ENCODE results near the gene XYLT1. TPM values are rescaled to one million over a fixed set of nuclear protein-coding genes. Genes with fewer than 3 reads are reported as not detected.

Gene XYLT1
- total RNA-seq, 6 experiments from 2014 or later = 0.48 to 2.0 (median 0.59) TPM

DNA sequence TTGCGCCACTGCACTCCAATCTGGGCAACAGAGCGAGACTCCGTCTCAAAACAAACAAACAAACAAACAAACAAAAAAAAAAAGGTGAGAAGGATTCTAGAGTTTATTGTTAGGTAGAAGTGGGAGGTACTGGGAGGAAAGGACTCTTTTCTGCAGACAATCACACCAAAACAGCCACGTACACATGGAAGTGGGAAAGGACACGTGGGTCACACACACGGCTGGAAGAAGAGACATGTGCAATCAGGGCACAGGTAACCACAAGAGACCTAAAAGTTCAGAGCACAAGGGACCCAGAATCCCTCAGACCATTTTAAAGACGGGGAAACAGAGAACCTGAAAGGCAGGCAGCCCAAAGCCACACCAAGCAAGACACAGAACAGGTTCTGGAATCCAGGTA is 20.5 kb downstream of the XYLT1 start:
- H3K9me3 ChIP-seq = no peaks in the 10 kb centered on the region
- WGBS (ENCODE audit: insufficient coverage, low coverage, low lambda C conversion rate, missing lambda C conversion rate) = 59% methylated on average over 6 of the region's 7 CpGs
- H3K4me1 ChIP-seq = no peaks in the 10 kb centered on the region
- DNase-seq (no peak), ATAC-seq (no peak)
- H3K36me3 ChIP-seq = no peaks in the 10 kb centered on the region
- no peak overlapping the region for H3K27ac ChIP-seq
- intact Hi-C loops (cut with DNase I) = no loop called here
- TF ChIP-seq CTCF (IDR thresholded peaks at IDR 0.05) = no peak
- no peak for TF ChIP-seq POLR2A (IDR thresholded peaks at IDR 0.05)
- H3K4me3 ChIP-seq = no peak overlapping the region
- H3K27me3 ChIP-seq = no peaks in the 10 kb centered on the region

GRCh38 chr16:17448640-17449638 is 21.8 kb downstream of the XYLT1 start:
- no peaks in the 10 kb centered on the region for H3K27me3 ChIP-seq
- TF ChIP-seq POLR2A (IDR thresholded peaks at IDR 0.05) = no peak
- no peak for TF ChIP-seq CTCF (IDR thresholded peaks at IDR 0.05)
- peak; percentile 52 to 62 (median 56) for ATAC-seq
- no peak overlapping the region for H3K4me3 ChIP-seq
- intact Hi-C loops (cut with DNase I) = no loop called here
- 21% methylated on average over 2 of the region's 15 CpGs for WGBS (ENCODE audit: insufficient coverage, low coverage, low lambda C conversion rate, missing lambda C conversion rate)
- DNase-seq = peak in 2 of 3 donors; percentile 39 to 62
- H3K36me3 ChIP-seq = no peaks in the 10 kb centered on the region
- no peaks in the 10 kb centered on the region for H3K9me3 ChIP-seq
- no peak overlapping the region for H3K27ac ChIP-seq
- no peaks in the 10 kb centered on the region for H3K4me1 ChIP-seq

DNA sequence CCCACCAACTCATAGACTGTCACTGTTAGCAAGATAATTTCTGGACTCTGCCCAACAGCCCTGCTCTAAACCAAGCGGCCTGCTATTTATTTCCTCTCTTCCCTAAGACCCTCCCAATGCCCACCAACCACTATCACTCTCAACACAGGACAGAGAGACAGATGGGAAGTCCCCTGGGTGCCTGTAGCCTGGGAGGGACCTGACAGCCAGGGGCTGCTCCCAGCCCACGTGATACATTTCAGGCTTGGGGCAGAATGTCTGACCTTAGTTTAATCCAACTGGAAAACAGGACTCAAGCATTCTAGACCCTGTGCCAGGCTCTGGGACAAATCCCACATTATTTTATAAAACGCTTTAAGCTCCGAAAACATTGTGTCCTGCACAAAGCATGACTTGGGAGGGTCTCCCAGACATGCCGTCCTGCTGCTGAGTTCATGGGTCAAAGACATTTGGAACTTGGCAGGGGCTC is 23.6 kb downstream of the XYLT1 start:
- Histone ChIP-seq H3K36me3 (no peaks in the 10 kb centered on the region), H3K27ac (no peak overlapping the region), H3K27me3 (no peaks in the 10 kb centered on the region), H3K4me3 (no peak overlapping the region), H3K4me1 (no peaks in the 10 kb centered on the region), H3K9me3 (no peaks in the 10 kb centered on the region)
- DNase-seq = no peak
- intact Hi-C loops (cut with DNase I) = no loop called here
- peak in 1 of 4 donors; percentile 11 for ATAC-seq
- WGBS (ENCODE audit: insufficient coverage, low coverage, low lambda C conversion rate, missing lambda C conversion rate) = 43% methylated on average over 5 of the region's 5 CpGs
- TF ChIP-seq CTCF (IDR thresholded peaks at IDR 0.05) = no peak
- no peak for TF ChIP-seq POLR2A (IDR thresholded peaks at IDR 0.05)

GRCh38 chr16:17446661-17447060 is 24.1 kb downstream of the XYLT1 start:
- no peaks in the 10 kb centered on the region for H3K9me3 ChIP-seq
- H3K27me3 ChIP-seq = no peaks in the 10 kb centered on the region
- TF ChIP-seq POLR2A (IDR thresholded peaks at IDR 0.05) (no peak), CTCF (IDR thresholded peaks at IDR 0.05) (no peak)
- peak in 1 of 4 donors; percentile 33 for ATAC-seq
- 29% methylated on average over 6 of the region's 10 CpGs for WGBS (ENCODE audit: insufficient coverage, low coverage, low lambda C conversion rate, missing lambda C conversion rate)
- no peak for DNase-seq
- no peak overlapping the region for H3K4me3 ChIP-seq
- intact Hi-C loops (cut with DNase I) = no loop called here
- no peaks in the 10 kb centered on the region for H3K36me3 ChIP-seq
- no peak overlapping the region for H3K27ac ChIP-seq
- H3K4me1 ChIP-seq = no peaks in the 10 kb centered on the region
